ENCODE measurements around the gene MED13. TPM values are rescaled to one million over a fixed set of nuclear protein-coding genes. Genes with fewer than 3 reads are reported as not detected.

MED13 gene
- polyA plus RNA-seq, 1 of the 3 experiments (the other 2 are of a cell fraction): 6.3 TPM

DNA sequence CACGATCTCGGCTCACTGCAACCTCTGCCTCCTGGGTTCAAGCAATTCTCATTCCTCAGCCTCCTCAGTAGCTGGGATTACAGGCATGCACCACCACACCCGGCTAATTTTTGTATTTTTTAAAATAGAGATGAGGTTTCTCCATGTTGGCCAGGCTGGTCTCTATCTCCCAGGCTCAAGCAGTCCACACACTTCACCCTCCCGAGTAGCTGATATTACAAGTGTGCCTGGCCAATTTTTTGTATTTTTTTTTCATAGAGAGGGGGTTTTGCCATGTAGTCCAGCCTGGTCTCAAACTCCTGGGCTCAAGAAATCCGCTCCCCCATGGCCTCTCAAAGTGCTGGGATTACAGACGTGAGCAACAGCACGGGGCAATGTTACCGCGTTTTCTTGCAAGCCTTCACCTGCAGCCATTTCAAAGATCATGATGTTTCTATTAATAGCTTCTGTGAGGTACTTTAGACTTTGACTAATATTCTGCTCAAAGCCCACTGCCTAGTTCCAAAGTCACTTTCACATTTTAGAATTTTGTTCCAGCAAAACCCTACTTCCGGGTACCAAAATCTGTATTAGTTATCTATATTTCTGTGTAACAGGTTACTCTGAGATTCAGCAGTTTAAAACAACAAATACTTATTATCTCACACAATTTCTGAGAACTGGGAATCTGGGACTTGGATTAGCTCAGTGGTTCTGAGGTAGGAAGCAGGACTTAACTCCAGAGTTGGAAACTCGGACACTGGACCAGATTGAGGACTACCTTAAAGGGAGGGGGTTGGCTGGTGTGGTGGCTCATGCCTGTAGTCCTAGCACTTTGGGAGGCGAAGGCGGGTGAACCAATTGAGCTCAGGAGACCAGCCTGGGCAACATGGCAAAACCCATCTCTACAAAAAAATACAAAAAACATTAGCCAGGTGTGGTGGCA, 12.0 kb upstream of the MED13 start (continued):
- TF ChIP-seq CHD2 (IDR thresholded peaks at IDR 0.05; ENCODE audit: low read length, partially characterized antibody) (no peak), NRF1 (IDR thresholded peaks at IDR 0.05; ENCODE audit: low read depth, low read length) (no peak)

DNA sequence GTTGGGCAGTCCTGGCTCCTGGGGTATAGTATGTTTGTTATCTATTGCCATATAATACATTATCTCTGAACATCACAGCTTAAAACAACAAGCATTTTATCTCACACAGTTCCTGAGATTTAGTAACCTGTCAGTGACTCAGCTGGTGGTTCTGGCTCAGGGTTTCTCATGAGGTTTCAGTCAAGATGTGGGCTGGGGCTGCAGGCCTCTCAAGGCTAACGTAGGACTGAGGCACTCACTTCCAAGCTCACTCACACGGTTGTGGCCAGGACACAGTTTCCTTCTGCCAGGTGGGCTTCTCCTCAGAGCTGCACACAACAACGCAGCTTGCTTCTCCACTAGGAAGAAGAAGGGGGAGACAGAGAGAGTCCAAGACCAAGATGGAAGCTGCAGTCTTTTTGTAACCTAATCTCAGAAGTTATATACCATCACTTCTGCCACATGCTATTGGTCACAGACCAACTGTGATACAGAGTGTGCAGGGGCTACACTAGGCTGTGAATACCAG, 10.3 kb upstream of the MED13 start:
- Histone ChIP-seq H3K36me3 (replicated peaks in 1 of 2; ENCODE audit: control insufficient read depth in 1 of 2, insufficient read depth in 2 of 2, low read length in 1 of 2) (no peaks in the 10 kb centered on the region), H3K79me2 (ENCODE audit: insufficient read depth) (no peaks in the 10 kb centered on the region), H2AFZ (ENCODE audit: low read depth) (no peak overlapping the region), H3K9ac (no peak overlapping the region), H3K4me3 (ENCODE audit: low read depth in 2 of 2, low read length in 1 of 2) (no peak overlapping the region), H3K27ac (ENCODE audit: low read depth in 2 of 2, low read length in 1 of 2) (no peak overlapping the region), H4K20me1 (ENCODE audit: insufficient read depth) (no peaks in the 10 kb centered on the region), H3K27me3 (ENCODE audit: insufficient read depth) (peaks cover 8% of the 10 kb centered on the region; the same call in 1 of the 2 replicates), H3K9me2 (no peaks in the 10 kb centered on the region), H3K9me3 (no peaks in the 10 kb centered on the region), H3K4me2 (no peak overlapping the region), H3K4me1 (ENCODE audit: control insufficient read depth in 1 of 2, insufficient read depth in 2 of 2, low read depth in 1 of 2, low read length in 1 of 2) (no peaks in the 10 kb centered on the region), H3F3A (replicated peaks; ENCODE audit: insufficient read depth) (no peaks in the 10 kb centered on the region)
- WGBS (ENCODE audit: low lambda C conversion rate): 77% methylated on average over 3 of the region's 3 CpGs
- POLR2A ChIA-PET: interaction anchor here (0.9 kb wide), 1 partner anchor 9 kb away, joined by 3 read pairs; no protein-coding TSS in a partner anchor
- CTCF ChIA-PET: interaction anchor here (1.1 to 5.9 kb wide), 3 partner anchors 9 to 38 kb away, joined by 3 to 31 read pairs (median 3); no protein-coding TSS in a partner anchor
- TF ChIP-seq, protein P1, sequence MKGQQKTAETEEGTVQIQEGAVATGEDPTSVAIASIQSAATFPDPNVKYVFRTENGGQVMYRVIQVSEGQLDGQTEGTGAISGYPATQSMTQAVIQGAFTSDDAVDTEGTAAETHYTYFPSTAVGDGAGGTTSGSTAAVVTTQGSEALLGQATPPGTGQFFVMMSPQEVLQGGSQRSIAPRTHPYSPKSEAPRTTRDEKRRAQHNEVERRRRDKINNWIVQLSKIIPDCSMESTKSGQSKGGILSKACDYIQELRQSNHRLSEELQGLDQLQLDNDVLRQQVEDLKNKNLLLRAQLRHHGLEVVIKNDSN (IDR thresholded peaks at IDR 0.05; ENCODE audit: borderline replicate concordance, low read depth): no peak
- TF ChIP-seq RFX5 (IDR thresholded peaks at IDR 0.05; ENCODE audit: low read length): no peak
- no peak for TF ChIP-seq EZH2phosphoT487 (IDR thresholded peaks at IDR 0.05; ENCODE audit: borderline replicate concordance, low read depth)
- TF ChIP-seq RAD21 (IDR thresholded peaks at IDR 0.05; ENCODE audit: low read length): no peak
- no peak for TF ChIP-seq TAF1 (IDR thresholded peaks at IDR 0.05; ENCODE audit: borderline replicate concordance, low read depth, low read length)
- no peak for DNase-seq

DNA sequence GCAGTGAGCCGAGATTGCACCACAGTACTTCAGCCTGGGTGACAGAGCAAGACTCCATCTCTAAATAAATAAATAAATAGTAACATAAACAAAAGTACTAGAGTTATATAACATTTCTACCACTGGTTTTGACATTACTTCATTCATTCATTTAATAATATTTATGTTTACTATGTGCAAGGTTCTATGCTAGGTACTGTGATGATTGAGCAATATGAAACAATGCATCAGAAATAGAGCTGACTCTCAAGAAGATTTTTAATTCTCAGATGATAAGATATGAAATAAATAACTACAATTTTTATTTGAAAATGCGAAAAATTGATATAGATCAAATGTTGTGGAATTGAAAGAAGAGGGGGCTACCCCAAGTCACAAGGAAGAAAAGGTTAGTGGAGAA, 8.9 kb upstream of the MED13 start:
- Histone ChIP-seq H3K4me2 (no peak overlapping the region), H3K4me1 (ENCODE audit: control insufficient read depth in 1 of 2, insufficient read depth in 2 of 2, low read depth in 1 of 2, low read length in 1 of 2) (no peaks in the 10 kb centered on the region), H3K27me3 (ENCODE audit: insufficient read depth) (peaks cover 8% of the 10 kb centered on the region; the same call in 1 of the 2 replicates), H3K36me3 (replicated peaks in 1 of 2; ENCODE audit: control insufficient read depth in 1 of 2, insufficient read depth in 2 of 2, low read length in 1 of 2) (no peaks in the 10 kb centered on the region), H3K9me2 (no peaks in the 10 kb centered on the region), H3K4me3 (ENCODE audit: low read depth in 2 of 2, low read length in 1 of 2) (no peak overlapping the region), H2AFZ (ENCODE audit: low read depth) (no peak overlapping the region), H3K27ac (ENCODE audit: low read depth in 2 of 2, low read length in 1 of 2) (no peak overlapping the region), H3K9ac (no peak overlapping the region), H3K9me3 (no peaks in the 10 kb centered on the region), H3K79me2 (ENCODE audit: insufficient read depth) (no peaks in the 10 kb centered on the region), H3F3A (replicated peaks; ENCODE audit: insufficient read depth) (no peaks in the 10 kb centered on the region), H4K20me1 (ENCODE audit: insufficient read depth) (no peaks in the 10 kb centered on the region)
- POLR2A ChIA-PET: no interaction called here
- CTCF ChIA-PET: interaction anchor here (1.5 to 5.9 kb wide), 2 partner anchors 8 to 12 kb away, joined by 3 to 31 read pairs; no protein-coding TSS in a partner anchor
- WGBS (ENCODE audit: low lambda C conversion rate): 82% methylated on average over 2 of the region's 2 CpGs
- no peak for DNase-seq
- no peak for TF ChIP-seq NRF1 (IDR thresholded peaks at IDR 0.05; ENCODE audit: low read depth, low read length)
- TF ChIP-seq, protein P2, sequence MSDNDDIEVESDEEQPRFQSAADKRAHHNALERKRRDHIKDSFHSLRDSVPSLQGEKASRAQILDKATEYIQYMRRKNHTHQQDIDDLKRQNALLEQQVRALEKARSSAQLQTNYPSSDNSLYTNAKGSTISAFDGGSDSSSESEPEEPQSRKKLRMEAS (IDR thresholded peaks at IDR 0.05; ENCODE audit: low read depth): no peak
- no peak for TF ChIP-seq RCOR1 (IDR thresholded peaks at IDR 0.05; ENCODE audit: low read length)
- TF ChIP-seq, protein P3, sequence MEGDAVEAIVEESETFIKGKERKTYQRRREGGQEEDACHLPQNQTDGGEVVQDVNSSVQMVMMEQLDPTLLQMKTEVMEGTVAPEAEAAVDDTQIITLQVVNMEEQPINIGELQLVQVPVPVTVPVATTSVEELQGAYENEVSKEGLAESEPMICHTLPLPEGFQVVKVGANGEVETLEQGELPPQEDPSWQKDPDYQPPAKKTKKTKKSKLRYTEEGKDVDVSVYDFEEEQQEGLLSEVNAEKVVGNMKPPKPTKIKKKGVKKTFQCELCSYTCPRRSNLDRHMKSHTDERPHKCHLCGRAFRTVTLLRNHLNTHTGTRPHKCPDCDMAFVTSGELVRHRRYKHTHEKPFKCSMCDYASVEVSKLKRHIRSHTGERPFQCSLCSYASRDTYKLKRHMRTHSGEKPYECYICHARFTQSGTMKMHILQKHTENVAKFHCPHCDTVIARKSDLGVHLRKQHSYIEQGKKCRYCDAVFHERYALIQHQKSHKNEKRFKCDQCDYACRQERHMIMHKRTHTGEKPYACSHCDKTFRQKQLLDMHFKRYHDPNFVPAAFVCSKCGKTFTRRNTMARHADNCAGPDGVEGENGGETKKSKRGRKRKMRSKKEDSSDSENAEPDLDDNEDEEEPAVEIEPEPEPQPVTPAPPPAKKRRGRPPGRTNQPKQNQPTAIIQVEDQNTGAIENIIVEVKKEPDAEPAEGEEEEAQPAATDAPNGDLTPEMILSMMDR (IDR thresholded peaks at IDR 0.05): no peak
- no peak for TF ChIP-seq MXI1 (IDR thresholded peaks at IDR 0.05; ENCODE audit: low read depth, low read length)
- TF ChIP-seq, protein P1 (IDR thresholded peaks at IDR 0.05; ENCODE audit: borderline replicate concordance, low read depth): no peak
- TF ChIP-seq TAF1 (IDR thresholded peaks at IDR 0.05; ENCODE audit: borderline replicate concordance, low read depth, low read length): no peak
- TF ChIP-seq SIN3A (IDR thresholded peaks at IDR 0.05; ENCODE audit: borderline replicate concordance, low read depth, low read length): no peak
- no peak for TF ChIP-seq GATA2 (CRISPR knock-in tag; IDR thresholded peaks at IDR 0.05)
- TF ChIP-seq FOXJ3 (CRISPR knock-in tag; IDR thresholded peaks at IDR 0.05): no peak
- no peak for TF ChIP-seq JUND (IDR thresholded peaks at IDR 0.05)
- TF ChIP-seq SMC3 (IDR thresholded peaks at IDR 0.05; ENCODE audit: low read depth, low read length): no peak
- TF ChIP-seq, protein P4, sequence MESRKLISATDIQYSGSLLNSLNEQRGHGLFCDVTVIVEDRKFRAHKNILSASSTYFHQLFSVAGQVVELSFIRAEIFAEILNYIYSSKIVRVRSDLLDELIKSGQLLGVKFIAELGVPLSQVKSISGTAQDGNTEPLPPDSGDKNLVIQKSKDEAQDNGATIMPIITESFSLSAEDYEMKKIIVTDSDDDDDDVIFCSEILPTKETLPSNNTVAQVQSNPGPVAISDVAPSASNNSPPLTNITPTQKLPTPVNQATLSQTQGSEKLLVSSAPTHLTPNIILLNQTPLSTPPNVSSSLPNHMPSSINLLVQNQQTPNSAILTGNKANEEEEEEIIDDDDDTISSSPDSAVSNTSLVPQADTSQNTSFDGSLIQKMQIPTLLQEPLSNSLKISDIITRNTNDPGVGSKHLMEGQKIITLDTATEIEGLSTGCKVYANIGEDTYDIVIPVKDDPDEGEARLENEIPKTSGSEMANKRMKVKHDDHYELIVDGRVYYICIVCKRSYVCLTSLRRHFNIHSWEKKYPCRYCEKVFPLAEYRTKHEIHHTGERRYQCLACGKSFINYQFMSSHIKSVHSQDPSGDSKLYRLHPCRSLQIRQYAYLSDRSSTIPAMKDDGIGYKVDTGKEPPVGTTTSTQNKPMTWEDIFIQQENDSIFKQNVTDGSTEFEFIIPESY (IDR thresholded peaks at IDR 0.05; ENCODE audit: borderline replicate concordance, low read depth): no peak
- no peak for TF ChIP-seq EZH2phosphoT487 (IDR thresholded peaks at IDR 0.05; ENCODE audit: borderline replicate concordance, low read depth)

All from SK-N-SH (cell line).